Mucosa of gallbladder (tissue), 1 donor: Measurements from ENCODE around the gene ADGRD2. TPM values are rescaled to one million over a fixed set of nuclear protein-coding genes. Genes with fewer than 3 reads are reported as not detected.

ENCODE experiments used
- DNase-seq: peaks from one replicate; pipeline ENCODE4 v3.0.0-alpha.2; 2020; ENCODE audit warnings: low spot score
- total RNA-seq: library from RNA; stranded (reverse); gene quantifications from one replicate; pipeline ENCODE4 v1.2.1, GENCODE V29; 2021
- donor health status: DM: no; HTN: no; CAD: no.

The ADGRD2 gene
- total RNA-seq, 1 donor from 2014 or later, result not detected

DNA sequence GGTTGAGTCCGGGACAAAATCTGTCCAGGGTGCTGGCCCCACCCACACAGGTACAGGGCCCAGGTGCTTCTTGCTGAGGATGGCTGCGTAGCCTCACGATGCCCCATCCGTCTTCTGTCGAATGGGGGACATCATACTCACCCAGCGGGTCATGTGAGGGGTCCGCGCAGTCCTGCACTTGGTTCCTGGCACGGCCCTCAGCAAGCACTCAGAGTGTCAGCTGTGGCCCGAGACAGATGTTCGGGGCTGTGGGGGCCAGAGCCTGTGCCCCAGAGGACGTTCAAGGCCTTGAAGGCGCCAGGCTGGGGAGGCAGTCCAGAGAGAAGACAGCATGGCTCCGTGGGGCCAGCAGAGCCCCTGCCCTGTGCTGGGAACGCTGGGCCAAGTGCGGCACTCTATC lies 29.1 kb downstream of the ADGRD2 start:
- no peak for DNase-seq

DNA sequence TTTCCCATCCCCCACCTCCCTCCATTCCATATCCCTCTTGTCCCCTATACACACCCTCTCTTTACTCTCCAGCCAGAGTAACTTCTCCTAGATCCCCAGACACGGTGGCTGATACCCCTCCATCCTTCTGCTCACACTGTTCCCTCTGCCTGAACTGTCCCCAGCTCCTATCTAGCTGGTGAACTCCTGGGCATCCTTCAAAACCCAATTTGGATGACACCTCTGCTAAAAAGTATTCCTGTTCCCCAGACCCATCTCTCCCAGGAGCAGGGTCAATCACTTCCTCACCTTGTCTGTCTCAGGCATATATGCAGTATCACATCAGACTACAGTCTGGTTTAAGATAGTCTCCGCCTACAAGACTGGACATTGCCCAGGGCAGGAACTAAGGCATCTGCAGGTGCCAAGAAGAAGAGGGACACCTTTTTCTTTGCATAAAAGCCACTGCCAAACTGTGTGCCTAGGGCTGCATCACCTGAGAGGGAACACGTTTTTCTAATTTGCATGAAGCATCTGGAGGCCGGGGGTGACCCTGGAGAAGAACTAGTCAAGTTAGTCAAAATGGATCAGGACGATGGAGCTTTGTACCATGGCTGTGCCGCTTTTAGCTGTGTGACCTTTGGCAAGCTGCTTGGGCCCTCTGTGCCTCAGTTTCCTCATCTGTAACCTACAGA lies 29.8 kb downstream of the ADGRD2 start:
- DNase-seq, result no peak

DNA sequence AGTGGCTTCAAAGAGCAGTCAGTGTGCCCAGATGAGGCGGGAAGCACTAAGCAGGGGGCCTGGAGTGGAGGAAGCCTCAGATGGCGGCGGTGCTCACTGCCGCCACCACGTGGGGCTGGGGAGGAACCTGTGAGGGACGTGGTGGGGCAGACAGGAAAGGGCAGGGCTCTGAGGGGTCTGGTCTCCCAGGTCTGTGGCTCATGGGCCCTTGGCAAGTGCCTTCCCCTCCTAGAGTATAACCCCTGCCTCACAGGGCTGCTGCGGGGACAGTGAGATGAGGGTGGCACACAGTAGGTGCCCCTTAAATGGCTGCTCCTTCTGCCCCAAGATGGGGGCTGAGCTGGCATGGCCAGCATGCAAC lies 30.4 kb downstream of the ADGRD2 start:
- DNase-seq, result no peak

DNA sequence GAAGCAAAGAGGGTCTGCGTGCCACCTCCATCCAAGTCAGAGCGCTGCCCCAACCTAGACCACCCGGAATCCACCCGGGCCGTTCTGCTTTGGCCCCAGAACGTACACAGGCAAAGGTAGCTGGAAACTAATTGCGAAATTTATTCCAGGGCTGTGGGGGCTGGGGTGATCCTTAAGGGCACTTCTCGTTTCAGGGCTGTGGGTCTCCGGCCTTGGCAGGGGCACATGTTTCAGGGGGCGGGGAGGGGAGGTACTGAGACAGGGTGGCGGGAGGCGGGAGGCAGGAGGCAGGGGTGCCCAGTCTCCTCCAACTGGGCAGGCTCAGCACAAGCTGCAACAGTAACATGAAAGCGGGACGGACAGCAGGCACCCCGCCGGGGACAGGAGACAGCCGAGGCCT lies 30.9 kb downstream of the ADGRD2 start:
- no peak for DNase-seq

DNA sequence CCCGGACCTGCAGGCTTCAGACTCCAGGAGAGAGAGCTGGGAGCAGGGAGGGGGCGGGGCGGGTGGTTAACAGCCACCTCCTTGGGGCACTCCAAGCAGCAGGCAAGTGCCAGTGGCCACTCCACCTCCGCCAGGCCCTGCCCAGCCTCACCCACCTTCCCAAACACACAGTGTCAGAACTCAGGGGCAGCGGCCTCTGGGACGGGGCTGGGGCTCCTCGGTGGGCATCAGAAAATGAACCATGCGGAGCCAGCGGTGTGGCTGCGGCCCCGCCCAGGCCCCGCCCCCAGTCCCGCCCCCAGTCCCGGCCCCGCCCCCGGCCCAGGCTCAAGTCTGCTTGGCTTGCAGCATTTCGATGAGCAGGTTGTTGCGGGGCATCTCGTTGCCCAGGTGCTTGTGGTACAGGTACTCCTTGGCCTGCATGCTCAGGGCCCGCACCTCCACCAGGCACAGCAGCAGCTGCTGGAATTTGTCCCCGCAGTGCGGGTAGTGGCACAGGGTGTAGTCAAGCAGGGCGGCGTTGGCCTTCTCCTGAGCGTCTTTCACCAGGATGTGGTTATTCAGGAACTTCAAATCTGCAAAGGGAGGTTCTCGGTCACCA lies 32.3 kb downstream of the ADGRD2 start:
- no peak for DNase-seq

DNA sequence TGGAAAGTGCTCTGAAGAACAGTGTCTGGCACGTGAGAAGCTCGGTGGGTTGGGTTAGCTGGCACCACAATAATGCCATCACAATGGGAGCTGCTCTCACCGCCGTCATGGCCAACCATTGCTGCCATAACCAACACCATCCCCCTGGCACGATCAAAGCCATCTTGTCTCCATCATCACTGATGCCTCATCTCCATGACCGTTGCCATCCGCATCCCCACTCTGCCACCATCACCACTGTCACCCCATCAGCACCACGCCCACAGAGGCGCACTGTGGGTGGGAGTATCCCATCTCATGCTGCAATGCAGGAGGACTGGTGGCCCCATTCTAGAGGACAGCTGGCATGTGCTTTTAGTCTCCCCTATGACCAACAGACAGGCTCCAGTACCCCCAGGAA lies 33.2 kb downstream of the ADGRD2 start:
- DNase-seq, result no peak

DNA sequence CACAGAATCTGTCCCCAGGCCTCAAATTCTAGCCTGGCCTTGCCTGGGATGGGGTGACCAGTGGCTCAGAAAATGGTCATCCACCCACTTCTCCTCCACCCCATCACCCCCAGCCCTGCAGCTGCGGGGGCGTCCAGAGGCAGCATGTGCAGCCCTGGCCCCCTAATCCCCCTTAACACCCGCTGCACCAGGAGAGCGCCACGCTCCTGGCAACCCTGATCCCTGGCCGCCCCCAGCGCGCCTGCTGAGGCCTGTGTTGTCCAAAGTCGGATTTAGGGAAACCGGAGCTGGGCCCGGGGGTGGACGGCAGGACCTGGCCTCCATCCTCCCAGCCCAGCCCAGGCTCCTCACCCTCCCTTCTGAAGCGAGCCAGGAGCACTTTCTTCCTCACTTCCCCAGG lies 35.0 kb downstream of the ADGRD2 start:
- DNase-seq, result no peak

DNA sequence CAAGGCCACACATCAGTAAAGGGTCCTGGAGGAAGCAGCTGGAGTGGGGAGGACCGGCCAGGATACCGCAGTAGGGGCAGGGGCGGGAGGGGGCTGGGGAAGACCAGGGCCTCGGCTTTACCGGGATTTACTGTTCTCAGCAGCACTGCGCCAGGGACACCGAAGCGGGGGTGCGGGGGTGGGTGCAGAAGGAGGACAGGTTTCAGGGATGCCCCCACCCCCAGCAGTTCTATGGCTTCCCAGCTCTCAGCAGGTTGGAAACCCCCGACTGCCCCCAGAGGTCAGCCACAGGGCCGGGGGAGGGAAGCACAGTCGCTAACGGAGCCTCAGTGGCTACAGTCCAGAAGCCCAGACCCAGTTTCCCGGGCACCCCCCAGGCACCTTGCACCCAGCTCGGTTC lies 35.7 kb downstream of the ADGRD2 start:
- no peak for DNase-seq

DNA sequence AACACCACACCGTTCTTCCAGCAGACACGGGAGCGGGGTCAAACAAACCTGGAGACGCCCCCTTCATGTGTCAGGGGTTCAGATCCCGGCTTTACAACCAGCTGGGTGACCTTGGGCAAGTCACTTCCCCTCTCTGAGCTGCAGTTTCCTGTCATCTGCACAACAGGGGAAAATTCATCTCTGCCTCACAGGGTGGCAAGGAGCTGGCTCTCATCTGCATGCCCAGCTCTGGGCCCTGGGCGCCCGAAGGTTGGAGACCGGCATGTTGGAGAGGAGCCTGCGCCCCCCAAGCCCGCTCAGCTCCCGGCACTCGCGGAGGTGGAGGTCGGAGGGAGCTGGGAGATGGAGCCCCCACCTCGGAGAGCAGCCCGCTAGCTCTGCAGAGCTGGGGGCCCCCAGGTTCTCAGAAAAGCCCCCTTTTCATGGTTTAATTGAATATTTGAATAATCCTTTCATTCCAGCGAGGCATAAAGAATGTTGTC lies 36.6 kb downstream of the ADGRD2 start:
- DNase-seq, result no peak

DNA sequence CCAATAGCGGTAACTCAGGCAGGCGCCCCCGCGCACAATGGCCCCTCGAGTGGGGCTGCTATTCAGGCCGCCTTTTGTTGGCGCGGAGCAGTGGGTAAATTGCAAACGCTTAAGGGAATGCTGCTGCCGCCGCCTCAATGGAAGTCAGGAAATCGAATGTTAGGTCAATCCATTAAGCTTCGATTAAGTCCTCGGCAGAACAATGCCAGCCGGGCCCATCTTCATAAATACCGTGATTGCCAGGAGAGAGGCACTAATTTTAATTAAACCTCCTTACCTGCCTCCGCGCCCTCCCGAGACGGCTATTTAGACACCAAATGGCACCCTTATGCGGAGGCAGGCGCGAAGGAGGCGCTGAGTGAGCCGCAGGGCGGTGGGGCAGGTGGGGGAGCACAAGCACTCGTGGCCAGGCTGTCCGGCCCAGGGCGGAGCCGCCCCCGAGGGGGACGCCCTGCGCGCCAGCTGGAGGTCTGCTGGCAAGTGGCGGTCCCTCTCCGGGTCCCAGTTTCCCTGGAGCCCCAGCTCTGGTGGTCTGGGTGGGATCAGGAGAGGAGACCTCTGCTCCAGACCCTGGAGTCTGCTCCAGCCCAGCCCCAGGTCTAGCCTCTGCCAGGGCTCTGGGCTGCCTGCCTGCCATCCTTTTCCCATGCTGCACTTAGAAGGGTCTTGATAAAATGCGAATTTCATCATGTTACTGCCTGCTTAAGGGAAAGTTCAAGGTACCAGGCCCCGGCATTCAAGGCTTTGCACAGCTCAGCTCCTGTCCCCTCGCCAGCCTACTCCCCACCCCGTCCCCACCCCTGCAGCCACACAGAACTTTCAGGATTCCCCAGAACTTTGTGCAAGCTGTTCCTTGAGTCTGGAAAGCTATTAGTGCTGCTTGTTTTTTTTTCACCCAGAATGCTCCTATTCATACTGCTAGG lies 37.3 kb downstream of the ADGRD2 start:
- no peak for DNase-seq

DNA sequence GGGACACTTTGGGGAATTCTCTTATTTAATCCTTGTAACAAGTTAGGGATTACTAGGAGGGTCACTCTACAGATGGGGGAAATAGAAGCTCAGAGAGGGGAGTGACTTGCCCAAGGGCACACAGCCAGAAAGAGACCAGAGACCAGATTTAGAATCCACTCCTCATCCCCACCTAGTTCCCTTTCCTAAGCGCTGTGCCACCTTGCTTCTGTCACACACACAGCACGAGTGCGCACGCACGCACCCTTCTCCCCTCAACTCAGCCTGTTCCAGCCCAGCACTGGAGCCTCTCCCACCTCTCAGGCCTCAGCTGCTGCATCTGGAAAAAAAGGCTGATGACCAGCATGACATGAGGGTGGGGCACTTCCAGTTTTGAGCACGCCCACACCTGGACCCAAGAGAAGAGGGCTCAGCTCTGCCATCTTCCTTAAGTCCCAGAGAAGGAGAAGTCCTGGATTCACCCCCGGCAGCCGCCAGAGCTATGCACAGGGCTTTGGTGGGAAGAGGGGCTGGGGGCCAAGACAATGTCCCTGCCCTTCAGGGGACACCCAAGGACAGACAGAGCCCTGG lies 38.5 kb downstream of the ADGRD2 start:
- no peak for DNase-seq

DNA sequence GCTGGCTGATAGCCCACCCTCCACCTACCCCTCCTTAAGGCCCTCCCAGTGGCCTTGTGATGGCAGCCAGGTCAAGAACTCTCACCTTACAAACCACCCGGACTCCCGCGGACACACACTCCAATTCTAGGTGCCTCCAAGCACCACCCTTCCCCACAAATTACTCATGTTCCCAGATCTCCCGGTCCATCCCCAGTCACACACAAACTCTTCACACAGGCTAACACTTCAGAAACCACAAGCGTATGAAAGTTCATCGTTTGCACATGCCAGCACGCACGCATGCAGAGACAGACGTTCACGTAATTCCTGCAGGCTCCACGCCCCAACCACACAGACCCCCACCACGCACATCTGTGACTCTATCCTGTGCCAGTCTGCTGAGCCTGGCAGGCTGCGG lies 39.0 kb downstream of the ADGRD2 start:
- DNase-seq, result no peak

DNA sequence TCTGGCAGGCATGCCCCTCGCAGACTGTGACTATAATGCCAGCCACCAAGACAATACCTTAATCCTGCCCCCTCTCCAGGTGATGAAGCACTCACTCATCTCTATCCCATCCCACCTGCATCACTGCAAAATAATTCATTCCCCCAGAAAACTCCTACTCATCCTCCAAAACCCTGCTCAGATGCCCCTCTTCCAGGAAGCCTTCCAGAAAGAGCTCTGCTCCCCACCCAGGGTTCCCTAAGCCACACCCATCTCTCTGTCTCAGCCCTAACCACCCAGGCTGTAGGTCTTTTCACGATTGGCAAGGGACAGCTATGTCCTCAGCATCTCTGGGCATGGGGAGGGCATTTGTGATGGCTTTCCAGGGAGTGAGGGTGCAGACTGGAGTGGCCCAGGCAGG lies 39.8 kb downstream of the ADGRD2 start:
- DNase-seq, result no peak

DNA sequence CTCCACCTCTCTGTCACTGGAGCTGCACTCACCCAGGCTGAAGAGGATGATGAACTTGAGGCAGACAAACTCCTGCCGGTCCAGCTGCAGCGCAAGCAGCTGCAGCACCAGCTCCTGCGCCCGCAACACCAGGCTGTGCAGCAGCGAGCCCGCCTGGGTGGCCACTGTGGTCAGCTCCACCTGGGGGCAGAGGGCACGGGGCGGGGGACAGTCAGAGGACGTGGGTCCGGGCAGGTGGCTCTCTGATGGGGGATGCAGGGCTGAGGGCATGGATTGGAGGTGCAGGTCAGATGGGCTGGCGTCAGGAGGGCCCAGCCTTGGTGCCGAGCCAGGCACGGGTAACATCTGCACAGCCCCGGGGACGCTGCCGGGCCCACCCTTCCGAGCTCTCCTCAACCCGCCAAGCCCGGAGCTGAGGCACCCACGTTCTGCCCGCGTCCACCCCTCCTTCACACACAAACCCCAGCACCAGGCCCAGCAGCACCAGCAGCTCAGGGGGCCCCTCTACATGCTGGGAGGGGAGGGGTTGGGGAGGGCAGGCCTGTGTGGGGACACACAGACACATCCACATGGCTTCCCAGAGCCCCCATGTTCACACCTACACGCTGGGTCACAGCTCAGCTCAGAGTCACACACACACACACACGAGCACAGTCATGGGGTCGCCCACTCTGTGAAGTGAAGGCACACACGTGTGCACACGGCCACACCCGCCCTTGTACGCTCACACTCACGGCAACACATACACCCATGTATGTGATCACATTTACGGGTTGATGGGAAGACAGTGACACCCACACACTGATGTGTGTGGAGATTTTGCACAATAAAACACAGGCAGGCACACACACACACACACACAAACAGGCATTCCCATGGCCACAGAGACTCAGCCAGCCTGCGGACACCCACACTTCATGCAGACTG lies 41.1 kb downstream of the ADGRD2 start:
- no peak for DNase-seq

DNA sequence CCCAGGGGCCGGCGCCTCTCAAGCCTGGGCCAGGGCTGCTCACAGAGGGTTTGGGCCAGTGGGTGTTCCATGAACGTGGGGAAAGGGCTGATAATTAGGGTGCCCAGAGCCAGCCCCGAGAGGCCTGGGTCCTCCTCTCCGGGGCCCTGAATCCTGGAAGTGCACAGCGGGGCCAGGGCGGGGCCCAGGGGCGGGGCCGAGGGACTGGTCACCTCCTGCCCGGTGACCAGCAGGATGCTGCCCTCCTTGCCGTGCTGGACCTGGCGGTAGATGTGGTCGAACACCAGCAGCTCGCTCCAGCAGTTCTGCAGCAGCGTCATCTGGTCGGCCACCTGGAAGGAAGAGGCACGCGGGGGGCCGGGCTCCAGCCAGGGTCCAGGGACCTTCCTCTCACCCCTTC lies 42.6 kb downstream of the ADGRD2 start:
- no peak for DNase-seq

DNA sequence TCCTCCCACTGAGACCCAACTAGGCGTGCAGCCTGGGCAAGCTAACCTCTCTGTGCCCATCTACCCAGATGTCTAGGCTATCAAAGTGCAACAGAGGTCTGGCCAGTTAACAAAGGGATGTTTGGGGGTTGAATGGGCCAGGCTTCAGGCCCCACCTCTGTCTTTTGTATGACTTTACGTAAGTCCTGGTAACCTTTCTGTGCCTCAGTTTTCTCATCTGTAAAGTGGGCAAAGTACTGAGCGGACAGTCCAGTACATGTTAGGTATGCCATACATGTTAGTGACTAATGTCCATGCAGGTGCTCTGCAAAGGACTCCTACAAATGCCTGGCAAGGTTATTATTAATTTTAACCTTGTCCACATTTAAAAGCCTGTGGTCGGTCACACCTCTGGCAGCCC lies 43.0 kb downstream of the ADGRD2 start:
- no peak for DNase-seq

DNA sequence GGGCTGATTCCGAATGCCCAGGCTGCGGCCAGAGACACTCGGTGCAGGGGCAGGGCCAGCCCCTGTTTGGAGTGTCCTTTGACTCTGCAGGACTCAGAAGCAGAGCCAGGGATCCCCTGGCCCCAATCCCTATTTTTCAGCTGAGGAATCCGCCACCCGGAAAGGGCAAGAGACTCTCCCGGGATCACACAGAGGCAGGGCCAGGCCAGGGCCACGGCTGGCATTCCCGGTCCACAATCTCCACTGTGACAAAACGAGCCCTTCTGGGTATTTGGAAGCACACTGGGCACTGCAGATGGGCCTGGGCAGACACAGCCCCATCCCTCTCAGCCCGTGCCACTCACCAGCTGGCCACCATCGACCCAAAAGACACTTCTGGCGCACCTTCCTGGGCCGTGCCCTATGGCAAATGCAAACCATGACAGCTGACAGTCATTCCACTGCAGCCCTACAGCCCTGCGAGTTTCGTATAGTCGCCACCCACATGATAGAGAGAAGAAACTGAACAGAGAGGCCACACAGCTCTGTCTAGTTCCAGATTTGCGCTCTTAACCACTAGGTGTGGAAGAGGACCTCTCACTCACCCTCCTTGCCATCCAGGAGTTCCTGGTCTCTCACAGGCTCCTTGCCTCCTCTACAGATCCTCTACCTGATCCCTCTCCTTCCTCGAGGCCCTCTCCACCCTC lies 43.7 kb downstream of the ADGRD2 start:
- DNase-seq, result no peak

DNA sequence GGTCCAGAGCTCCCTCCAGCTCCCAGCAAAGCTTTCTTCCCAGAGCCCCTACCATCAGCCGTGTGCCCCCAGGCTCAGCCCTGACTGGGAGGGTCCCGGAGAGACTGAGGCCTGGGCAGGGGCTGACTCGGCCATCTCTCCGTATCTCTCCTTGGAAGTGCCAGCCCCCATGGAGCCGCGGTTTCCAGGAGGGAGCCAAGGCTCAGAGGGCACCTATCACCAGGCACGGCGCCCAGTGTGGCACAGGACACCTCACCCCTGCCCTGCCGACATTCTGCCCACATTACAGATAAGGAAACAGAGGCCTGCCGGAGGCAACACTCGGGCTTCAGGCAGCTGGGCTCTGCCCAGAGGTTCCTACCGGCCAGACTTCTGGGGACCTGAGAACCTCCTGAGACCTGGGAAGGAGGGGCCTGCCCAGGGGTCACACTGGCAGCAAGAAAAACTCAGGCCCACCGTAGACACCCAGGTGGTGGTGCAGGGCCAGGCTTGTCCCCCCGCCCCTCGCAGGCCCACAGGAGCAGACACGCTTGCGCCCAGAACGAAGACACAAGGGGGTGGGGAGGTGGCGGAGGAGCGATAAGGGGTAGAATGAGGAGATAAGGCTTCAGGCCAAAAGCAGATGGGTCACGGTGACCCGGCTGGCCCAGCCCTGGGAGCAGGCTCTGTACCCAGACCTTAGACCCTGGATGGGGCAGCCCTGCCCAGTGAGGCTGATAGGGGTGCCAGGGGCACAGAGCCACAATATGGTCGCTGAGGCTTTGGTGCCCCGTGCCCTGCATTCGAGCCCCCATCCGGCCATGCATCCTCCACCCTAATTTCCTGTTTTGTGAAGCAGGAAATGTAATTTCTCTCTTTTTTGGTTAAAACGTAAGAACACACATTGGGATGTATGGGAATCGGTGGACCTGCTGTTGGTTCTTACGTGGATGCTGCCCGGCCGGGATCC lies 45.1 kb downstream of the ADGRD2 start:
- no peak for DNase-seq

DNA sequence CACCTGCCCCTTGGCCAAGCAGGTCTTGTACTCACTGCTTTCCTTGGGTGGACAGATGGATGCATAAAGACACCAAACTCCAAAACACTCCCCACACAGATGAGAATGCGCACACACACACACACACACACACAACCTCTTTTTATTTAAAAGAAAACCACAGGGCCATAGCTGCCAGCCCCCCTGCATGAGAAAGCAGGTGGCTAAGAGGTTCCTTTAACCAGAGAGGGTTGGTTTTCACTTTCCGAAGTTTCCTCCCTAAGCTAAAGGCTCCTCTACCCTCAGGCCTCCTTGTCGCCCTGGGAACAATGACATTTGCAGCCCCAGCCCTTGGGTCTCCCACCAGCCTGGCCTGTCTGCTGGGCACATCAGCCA lies 45.8 kb downstream of the ADGRD2 start:
- DNase-seq, result no peak

DNA sequence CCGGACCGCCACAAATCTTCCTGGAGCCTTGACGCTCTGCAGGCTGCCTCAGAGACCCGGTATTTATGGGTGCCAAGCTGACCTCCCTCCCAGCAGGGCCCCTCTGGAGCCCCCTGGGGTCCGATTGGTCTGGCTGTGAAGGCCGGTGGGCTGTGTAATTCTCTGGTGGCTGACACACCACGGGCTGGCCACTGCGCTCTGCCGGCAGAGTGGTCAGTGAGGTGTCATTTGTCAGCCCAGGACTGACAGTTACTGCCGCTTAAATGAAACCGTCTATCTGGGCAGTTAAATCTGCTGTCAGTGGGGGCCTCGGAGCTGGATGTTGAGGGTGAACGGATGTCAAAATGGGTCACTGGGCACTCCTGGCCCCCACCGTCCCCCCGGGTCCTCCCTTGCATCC lies 46.2 kb downstream of the ADGRD2 start:
- DNase-seq, result no peak
